GM21529 (cell line): ENCODE results near the gene FUT8.

Experiments
- ATAC-seq: cut with Tn5 transposase; IDR thresholded peaks from one replicate; pipeline ENCODE4 v1.9.1; 2021; ENCODE audit not compliant: unreplicated experiment

Gene FUT8

GRCh38 chr14:65412032-65412846, at the start of gene FUT8:
Gene FUT8 (plus strand): TSS chr14:65412730. CDS start chr14:65561564, 148,834 bp downstream.
- ATAC-seq = peak; percentile 65

GRCh38 chr14:65366802-65367565, 45.5 kb upstream of the FUT8 start:
- ATAC-seq = no peak

- no peak for ATAC-seq
These were observed 43.0 kb upstream of the FUT8 start for GRCh38 chr14:65369560-65369959.

- ATAC-seq = peak; percentile 56
These were observed 41.7 kb upstream of the FUT8 start for GRCh38 chr14:65370801-65371248.

- no peak for ATAC-seq
These were observed 40.7 kb upstream of the FUT8 start for GRCh38 chr14:65371784-65372183.

DNA sequence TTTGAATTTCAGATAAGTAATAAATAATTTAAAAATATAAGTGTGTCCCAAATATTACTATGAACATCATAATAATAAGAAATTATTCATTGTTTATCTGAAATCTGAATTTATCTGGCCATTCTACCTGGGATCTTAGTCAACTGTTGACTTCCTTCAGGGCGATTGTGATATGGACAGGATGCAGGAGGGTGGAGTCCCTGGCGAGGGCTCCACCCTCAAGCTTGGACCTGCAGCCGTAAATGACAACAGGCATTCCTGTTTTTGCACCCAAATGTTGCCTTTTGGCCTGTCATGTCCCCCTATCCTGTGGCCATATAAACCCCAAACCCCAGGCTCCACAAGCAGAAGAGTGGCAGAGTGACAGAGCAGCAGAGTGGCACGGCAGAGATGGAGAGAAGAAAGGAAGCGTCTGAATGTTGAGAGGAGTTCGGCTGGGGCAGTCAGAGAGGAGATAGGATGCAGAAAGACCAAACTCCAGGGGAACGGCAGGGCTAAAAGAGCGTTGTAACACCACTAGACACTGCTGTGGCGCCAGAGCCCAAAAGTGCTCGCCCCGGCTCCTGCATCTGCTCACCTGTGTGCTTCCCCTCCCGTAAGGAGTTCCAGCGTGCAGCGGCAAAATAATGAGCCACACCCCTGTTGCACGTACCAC, 39.4 kb upstream of the FUT8 start:
- no peak for ATAC-seq

- ATAC-seq = no peak
These were observed 38.9 kb upstream of the FUT8 start for GRCh38 chr14:65373671-65374039.

DNA sequence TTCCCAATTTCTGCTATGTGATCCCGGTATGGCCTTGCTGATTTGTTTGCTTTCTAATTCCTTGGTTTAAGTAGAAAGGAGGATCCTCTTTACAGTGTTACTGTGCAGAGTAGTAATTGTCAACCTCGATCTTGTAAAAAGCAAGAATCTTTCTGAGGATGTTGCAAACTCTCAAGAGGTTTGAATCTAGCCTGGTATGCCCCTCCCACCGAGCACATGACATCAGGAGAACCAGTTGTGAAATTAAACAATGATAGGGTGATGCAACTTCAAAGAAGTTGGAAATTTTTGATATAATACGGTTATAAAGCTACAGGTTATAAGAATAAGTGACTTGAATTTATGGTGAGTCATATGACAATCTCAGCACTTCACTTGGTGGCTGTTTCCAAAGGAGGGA, 35.0 kb upstream of the FUT8 start:
- ATAC-seq = no peak

- ATAC-seq = no peak
These were observed 29.9 kb upstream of the FUT8 start for GRCh38 chr14:65382586-65382985.

- ATAC-seq = no peak
These were observed 25.4 kb upstream of the FUT8 start for GRCh38 chr14:65387171-65387570.

DNA sequence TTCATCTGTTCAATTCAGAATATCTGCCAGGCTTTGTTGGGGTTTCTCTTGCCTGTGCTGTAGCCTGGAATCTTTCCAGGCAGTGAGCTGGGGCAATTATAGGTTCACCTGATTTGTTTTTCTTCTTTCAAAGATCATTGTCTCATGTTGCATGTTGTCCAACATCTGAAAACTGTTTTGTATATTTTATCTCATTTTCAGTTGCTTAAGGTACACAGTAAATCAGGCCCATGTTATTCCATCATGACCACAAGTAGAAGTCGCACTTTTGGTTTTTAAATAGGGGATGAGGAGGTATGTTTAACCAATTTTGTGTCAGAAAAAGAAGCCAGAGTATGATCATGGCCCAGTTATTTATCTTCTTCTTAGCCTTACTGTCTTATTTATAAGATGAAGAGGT, 24.9 kb upstream of the FUT8 start:
- ATAC-seq = no peak

- no peak for ATAC-seq
These were observed 20.2 kb upstream of the FUT8 start for GRCh38 chr14:65392296-65392695.

- no peak for ATAC-seq
These were observed 16.2 kb upstream of the FUT8 start for GRCh38 chr14:65396082-65396910.

- ATAC-seq = no peak
These were observed 9.3 kb upstream of the FUT8 start for GRCh38 chr14:65403231-65403630.

DNA sequence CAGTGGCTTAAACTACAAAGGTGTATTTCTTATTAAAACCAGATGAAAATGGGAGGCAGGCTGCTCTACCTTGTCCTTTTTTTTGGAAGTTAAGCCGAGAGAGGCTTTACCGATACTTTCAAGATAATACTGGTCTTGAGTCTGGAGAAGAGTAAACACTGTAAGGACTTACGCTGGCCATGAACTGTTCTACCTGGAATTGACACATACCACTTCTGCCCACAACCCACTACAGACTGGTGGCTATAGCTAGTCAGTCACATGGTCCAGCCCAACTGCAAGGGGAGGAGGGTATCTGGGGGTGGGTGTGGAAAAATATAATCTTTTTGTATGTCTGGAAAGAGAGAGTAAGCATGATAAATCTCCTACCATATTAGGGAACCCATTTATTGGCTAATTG, 4.4 kb upstream of the FUT8 start:
- ATAC-seq = no peak

GRCh38 chr14:65410640-65411039, 1.9 kb upstream of the FUT8 start:
- no peak for ATAC-seq

DNA sequence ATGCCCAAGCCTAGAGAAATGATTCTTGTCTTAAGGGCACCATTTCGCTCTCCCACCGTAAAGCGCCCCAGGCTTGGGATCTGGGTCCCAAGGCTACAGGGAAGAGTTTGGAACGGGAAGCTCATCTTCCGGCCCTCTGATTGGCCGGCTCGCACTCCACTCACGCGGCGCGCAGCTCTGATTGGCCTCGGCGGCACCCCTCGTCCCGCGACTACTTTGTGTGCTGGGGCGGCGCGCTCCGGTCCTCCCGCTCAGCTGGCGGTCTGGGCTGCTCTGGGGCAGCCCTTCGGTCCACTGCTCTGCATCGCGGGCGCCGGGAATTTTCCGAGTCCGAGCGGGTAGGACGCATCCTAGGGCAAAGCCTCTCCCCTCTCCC, 886 bp upstream of the FUT8 start:
- peak; percentile 51 for ATAC-seq

DNA sequence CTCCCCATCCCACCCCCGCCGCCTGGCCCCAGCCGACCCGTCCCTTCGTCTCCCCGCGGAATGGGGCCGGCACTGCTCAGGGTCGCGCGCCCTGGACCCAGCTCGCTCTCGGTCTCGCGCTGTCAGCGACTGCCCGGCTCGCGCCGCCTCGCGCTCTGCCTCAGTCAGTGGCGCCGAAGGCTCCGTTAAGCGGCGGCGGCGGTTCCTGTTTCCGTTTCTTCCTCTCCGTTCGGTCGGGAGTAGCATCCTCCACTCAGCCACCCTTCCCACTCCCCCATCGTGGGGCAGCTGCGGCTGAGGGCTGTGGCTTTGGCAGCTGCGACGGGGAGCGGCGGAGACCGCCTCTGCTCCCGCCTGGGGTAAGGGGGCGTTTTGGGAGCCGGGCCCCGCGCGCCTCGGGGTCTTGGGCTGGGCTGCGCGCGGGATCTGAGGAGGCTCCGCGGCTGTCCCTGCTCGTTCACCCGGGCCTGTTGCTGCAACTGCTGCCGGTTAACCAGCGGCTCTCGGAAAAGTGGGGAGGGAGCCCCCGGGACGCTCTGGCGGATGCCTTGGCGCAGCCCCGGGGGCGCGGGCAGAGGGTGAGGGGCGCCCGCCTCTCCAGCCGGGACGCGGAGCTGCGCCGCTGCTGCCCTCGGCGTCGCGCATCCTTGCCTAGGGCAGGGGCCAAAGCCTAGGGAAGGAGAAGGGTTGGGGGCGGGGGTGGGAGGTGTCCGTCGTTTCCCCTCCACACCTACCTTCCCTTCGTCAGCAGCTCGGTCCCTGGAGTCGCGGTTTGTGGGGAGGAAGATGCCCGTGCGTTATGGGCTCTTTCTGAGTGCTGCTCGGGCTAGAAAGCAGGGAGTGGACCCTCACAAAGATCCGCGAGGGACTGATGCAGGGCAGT, 567 bp downstream of the FUT8 start:
- peak; percentile 41 for ATAC-seq

DNA sequence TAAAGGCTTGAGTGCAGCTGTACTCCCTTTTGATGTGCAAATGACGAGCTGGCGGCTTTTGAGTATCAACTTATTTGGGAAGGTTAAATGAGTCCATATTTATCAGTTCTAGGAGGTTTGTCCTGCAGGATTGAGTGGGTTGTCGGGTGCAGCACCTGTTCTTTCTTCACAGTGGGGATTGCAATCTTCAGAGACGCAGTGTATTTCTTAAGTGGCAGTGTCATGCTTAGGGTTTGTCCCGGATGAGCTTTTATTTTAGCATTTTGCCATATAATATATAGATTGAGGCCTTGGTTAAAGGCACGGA, 1.2 kb downstream of the FUT8 start:
- no peak for ATAC-seq

DNA sequence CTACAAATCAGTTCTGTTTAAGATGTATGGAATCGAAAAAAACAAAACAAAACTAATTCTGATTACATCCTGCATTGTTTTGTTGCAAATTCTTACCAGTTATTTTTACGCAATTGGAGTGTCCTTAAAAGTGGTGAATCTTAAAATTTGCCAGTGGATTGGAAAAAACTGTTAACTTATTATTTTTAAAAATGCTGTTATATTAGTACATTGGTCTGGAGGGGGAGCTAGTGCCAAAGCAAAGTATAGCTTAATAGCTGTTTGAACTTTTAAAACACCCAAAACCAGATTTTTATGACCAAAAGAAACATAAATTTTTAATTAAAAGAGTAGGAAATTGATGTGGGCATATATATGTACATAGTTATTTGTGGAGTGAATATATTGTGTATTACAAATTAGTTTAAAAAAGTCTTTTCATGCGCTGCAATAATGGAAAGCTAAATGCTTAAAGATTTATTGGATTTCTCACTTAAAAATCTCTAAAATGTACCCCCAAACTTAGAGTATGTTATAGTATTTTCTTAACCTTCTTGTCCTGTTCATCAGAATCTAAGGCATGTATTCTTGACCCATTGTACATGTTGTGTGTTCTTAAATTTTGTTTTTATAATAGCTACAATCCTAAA, 2.5 kb downstream of the FUT8 start:
- no peak for ATAC-seq
